ENCODE measurements around the gene PCDH18.
"Not testable (repeated sequence)": the region's sequence is repeated elsewhere in the genome, so short reads cannot be mapped to it uniquely, and the experiment has no call there.

Gene PCDH18

DNA sequence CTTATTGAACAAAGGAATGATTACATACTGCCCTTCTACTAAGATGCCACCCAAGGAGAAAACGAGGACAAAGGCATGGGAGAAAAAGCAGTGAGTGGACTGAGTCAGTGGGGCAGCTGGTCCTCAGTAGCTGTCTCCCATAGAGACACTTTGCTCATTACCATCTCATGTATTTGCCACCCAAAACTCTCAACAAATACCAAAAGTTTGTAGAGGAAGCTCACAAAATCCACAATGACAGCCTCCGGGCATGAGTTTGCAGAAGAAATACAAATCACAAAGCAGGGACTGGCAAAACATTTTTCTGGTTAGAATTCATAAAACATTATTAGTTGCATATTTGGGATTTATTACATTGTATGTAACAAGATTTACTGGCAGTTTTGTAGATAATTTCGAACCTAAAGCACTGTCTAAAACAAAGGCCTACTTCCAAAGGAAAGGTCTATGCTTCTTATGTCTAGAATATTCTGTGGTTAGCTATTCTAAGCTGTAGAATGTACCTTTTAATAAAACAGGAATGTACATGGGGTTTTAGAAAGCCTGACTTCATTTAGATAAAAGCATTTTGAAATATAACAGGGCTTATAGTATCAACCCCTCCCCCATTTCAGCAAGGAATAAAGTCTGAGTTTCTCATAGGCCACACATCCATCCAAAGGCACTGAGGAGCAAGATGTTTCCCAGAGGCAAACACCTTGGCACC lies 17.7 kb downstream of the PCDH18 start:
- no peaks in the 10 kb centered on the region for H3K9me3 ChIP-seq
- H3K27me3 ChIP-seq = no peaks in the 10 kb centered on the region
- no peaks in the 10 kb centered on the region for H4K20me1 ChIP-seq
- no peak overlapping the region for H3K9ac ChIP-seq
- no peak overlapping the region for H3K4me2 ChIP-seq
- no peaks in the 10 kb centered on the region for H3K4me1 ChIP-seq
- H3K36me3 ChIP-seq = no peaks in the 10 kb centered on the region
- no peak overlapping the region for H3K27ac ChIP-seq
- H3K4me3 ChIP-seq = no peak overlapping the region
- TF ChIP-seq Cebpa-rat (IDR thresholded peaks at IDR 0.05) = no peak

DNA sequence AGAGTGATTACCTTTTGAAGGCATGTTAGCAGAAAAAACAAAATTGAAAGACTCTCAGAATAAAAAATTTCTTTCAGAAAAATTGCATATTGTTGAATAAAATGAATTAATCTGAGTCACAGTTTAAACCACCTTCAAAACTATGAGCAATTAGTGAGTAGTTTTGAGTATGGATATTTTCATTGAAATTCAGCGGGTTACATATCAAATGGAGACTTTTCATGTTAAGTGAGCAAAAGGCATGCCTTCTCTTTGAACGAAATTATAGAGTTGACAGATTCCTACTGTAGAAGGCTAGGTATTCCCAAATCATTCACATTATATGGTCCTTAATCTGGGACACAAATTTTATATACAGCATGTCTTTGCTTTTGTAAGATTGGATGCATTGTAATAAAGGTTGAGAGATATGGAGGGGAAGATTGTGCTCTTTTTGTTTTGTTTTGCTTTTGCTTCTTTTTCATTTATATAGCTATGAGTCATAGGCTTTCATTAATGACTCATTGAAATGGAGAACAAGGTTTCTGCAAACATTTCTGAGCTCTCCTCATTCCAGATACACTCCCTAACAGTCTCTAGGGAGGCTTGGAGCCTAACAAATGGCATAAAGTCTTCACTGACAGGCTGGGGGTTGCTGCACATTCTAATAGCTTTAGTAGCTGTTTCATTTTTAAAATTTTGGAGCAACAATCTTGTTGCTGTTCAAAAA lies 21.6 kb downstream of the PCDH18 start:
- Histone ChIP-seq H3K4me3 (no peak overlapping the region), H3K4me1 (no peaks in the 10 kb centered on the region), H3K9me3 (no peaks in the 10 kb centered on the region), H3K36me3 (no peaks in the 10 kb centered on the region), H3K27me3 (no peaks in the 10 kb centered on the region), H3K27ac (no peak overlapping the region), H4K20me1 (no peaks in the 10 kb centered on the region), H3K9ac (no peak overlapping the region), H3K4me2 (no peak overlapping the region)
- no peak for TF ChIP-seq Cebpa-rat (IDR thresholded peaks at IDR 0.05)

DNA sequence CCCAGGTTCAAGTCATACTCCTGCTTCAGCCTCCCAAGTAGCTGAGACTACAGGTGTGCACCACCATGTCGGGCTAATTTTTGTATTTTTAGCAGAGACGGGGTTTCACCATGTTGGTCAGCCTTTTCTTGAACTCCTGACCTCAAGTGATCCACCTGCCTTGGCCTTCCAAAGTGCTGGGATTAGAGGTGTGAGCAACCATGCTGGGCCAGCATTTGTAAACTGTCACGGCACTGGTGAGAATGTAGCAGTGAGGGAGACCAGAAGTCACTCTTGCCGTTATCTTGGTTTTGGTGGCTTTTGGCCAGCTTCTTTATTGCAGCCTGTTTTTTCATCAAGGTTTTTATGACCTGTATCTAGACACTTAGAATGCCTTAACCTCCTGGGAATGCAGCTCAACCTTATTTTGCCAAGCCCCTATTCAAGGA lies 22.4 kb downstream of the PCDH18 start:
- no peak overlapping the region for H3K9ac ChIP-seq
- H4K20me1 ChIP-seq = no peaks in the 10 kb centered on the region
- no peaks in the 10 kb centered on the region for H3K4me1 ChIP-seq
- H3K27ac ChIP-seq = no peak overlapping the region
- no peaks in the 10 kb centered on the region for H3K36me3 ChIP-seq
- H3K9me3 ChIP-seq = no peaks in the 10 kb centered on the region
- TF ChIP-seq Cebpa-rat (IDR thresholded peaks at IDR 0.05) = no peak
- H3K27me3 ChIP-seq = no peaks in the 10 kb centered on the region
- no peak overlapping the region for H3K4me2 ChIP-seq
- no peak overlapping the region for H3K4me3 ChIP-seq

DNA sequence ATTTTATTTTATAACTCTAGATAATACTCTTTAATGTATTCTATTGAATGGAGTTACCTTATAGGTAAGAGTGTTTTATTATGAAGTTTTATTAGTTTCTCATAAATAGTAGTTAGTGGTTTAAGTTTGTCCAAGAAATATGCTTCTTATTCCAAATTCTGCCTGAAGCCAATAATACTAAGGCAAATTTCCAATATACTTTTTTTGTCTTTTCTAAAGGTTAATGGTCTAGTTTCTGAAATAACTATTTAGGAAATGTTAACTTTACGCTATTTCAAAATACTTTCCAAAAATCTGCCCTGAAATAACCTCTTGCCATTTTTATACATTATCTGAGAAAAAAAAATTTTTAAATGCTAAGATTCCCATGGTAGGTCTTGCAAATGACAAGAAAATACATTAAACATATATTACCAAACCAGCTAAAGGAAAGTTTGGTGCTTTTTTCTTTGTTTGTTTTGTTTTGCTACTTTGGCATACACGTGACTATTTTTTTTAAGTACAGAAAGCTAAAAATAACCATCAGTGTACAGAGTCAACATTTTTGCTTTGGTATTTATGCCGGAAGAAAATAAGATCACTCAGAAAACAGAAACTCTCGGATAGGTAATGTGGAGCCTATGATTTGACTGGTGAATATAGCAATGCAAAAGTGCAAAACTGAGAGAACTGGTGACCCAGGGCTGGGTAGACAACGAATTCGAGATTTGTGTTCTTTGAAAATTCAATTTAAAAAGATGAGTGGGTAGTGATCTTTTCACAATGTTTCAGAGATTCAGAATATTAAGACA lies 29.8 kb downstream of the PCDH18 start:
- H3K4me3 ChIP-seq = no peak overlapping the region
- no peak overlapping the region for H3K27ac ChIP-seq
- TF ChIP-seq Cebpa-rat (IDR thresholded peaks at IDR 0.05) = no peak
- no peaks in the 10 kb centered on the region for H3K36me3 ChIP-seq
- H3K4me1 ChIP-seq = no peaks in the 10 kb centered on the region
- no peaks in the 10 kb centered on the region for H3K27me3 ChIP-seq
- no peaks in the 10 kb centered on the region for H3K9me3 ChIP-seq
- H4K20me1 ChIP-seq = no peaks in the 10 kb centered on the region
- H3K4me2 ChIP-seq = no peak overlapping the region
- H3K9ac ChIP-seq = no peak overlapping the region

DNA sequence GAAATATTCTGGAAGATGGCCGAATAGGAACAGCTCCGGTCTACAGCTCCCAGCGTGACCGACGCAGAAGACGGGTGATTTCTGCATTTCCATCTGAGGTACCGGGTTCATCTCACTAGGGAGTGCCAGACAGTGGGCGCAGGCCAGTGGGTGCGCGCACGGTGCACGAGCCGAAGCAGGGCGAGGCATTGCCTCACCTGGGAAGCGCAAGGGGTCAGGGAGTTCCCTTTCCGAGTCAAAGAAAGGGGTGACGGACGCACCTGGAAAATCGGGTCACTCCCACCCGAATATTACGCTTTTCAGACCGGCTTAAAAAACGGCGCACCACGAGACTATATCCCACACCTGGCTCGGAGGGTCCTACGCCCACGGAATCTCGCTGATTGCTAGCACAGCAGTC lies 36.0 kb downstream of the PCDH18 start:
- H3K36me3 ChIP-seq, H3K27ac ChIP-seq, H3K9me3 ChIP-seq, H3K4me3 ChIP-seq, H3K4me1 ChIP-seq, H3K4me2 ChIP-seq, H3K27me3 ChIP-seq, H4K20me1 ChIP-seq, H3K9ac ChIP-seq: not testable (repeated sequence)

DNA sequence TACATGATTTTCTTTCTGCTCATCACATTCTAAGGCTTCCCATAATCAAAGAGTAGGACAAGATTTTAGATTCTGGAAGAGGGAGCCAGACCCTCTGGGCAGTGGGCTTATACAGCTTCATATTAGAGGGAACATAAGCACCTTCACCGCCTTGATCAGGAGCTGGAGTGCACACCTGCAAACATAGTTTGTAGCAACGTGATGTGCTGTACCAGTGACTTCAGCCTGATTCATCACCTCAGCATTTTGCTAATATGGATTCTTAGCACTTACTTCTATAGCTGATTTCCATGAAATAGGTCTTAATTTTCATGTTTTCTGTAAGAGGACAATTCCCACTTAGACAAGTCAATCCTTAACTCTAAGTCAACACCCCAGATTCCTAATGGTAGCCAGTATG lies 36.7 kb downstream of the PCDH18 start:
- no peaks in the 10 kb centered on the region for H3K27me3 ChIP-seq
- H3K36me3 ChIP-seq = no peaks in the 10 kb centered on the region
- no peaks in the 10 kb centered on the region for H4K20me1 ChIP-seq
- H3K4me1 ChIP-seq = no peaks in the 10 kb centered on the region
- no peak overlapping the region for H3K4me2 ChIP-seq
- H3K27ac ChIP-seq = no peak overlapping the region
- no peak overlapping the region for H3K4me3 ChIP-seq
- TF ChIP-seq Cebpa-rat (IDR thresholded peaks at IDR 0.05) = no peak
- H3K9ac ChIP-seq = no peak overlapping the region
- no peaks in the 10 kb centered on the region for H3K9me3 ChIP-seq

DNA sequence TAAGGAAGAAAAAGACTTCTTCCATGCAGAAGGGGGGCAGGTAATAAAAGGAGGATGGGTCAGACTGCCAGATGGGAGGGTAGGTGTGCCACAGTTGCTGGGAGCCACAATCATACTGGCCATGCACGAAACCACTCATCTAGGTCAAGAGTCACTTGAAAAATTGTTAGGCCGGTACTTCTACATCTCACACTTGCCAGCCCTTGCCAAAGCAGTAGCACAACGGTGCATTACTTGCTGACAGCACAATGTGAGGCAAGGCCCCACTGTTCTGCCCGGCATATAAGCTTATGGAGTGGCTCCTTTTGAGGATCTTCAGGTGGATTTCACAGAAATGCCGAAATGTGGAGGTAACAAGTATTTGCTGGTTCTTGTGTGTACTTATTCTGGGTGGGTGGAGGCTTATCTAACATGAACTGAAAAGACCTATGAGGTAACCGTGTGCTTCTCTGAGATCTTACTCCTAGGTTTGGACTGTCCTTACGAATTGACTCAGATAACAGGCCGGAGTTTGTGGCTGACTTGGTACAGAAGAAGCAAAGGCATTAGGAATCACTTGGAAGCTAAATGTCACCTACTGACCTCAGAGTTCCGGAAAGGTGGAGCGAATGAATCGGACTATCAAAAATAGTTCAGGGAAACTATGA lies 48.9 kb downstream of the PCDH18 start:
- not testable (repeated sequence) for H3K4me2 ChIP-seq, H4K20me1 ChIP-seq, H3K9ac ChIP-seq, H3K4me1 ChIP-seq, H3K9me3 ChIP-seq, H3K27me3 ChIP-seq, H3K27ac ChIP-seq, H3K36me3 ChIP-seq, H3K4me3 ChIP-seq

DNA sequence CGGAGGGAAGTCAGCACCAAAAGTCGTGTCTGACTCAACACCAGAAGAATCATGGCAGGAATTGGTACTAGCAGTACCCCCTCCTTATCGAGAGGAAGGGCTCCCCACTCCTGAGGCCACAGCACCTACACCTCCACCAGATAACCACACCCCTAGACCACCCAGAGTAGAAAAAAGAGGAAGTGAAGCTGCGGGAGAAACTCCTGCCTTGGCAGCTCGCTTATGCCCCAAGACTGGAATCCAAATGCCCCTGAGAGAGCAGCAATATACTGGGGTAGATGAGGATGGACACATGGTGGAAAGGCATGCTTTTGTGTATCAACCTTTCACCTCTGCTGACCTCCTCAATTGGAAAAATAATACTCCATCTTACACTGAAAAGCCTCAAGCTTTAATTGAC lies 52.6 kb downstream of the PCDH18 start:
- not testable (repeated sequence) for H3K4me1 ChIP-seq, H3K9ac ChIP-seq, H4K20me1 ChIP-seq, H3K4me2 ChIP-seq, H3K9me3 ChIP-seq, H3K27ac ChIP-seq, H3K36me3 ChIP-seq, H3K27me3 ChIP-seq, H3K4me3 ChIP-seq

DNA sequence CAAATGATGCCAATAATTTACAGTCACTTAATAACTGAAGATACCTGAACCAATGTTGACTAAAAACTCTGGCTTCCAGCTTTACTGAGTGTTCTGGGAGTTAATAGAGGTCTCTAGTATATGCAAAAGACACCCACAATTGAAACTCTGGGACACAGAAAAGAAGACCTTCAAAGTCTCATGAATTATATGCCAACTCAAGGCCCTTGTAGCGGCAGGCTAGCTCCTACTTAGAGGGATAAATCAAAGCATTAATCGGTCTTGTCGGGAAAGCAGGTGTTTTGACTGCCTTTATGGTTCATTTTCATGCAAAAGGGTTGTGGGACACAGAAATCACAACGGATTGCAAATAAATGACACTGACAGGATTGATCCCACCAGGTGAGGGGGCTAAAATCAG lies 55.9 kb downstream of the PCDH18 start:
- no peaks in the 10 kb centered on the region for H4K20me1 ChIP-seq
- no peak overlapping the region for H3K27ac ChIP-seq
- peaks cover 5% of the 10 kb centered on the region; the same call in 1 of the 2 replicates for H3K9me3 ChIP-seq
- no peak overlapping the region for H3K9ac ChIP-seq
- H3K27me3 ChIP-seq = no peaks in the 10 kb centered on the region
- no peak overlapping the region for H3K4me3 ChIP-seq
- TF ChIP-seq Cebpa-rat (IDR thresholded peaks at IDR 0.05) = no peak
- no peaks in the 10 kb centered on the region for H3K4me1 ChIP-seq
- no peak overlapping the region for H3K4me2 ChIP-seq
- no peaks in the 10 kb centered on the region for H3K36me3 ChIP-seq
